Measurements from ENCODE around the gene GIPR.

Gene GIPR

GRCh38 chr19:45692187-45693105, 24.4 kb downstream of the GIPR start, which contains the start of gene QPCTL (continued):
- TF ChIP-seq ZNF354C (tag by site-specific recombination; IDR thresholded peaks at IDR 0.05; ENCODE audit: borderline replicate concordance, low read depth) (no peak), ZNF341 (tag by site-specific recombination; IDR thresholded peaks at IDR 0.05; ENCODE audit: low read depth) (no peak), ZNF555 (tag by site-specific recombination; conservative IDR thresholded peaks at IDR 0.05) (no peak), ZXDB (tag by site-specific recombination; IDR thresholded peaks at IDR 0.05) (peak; percentile 75), KLF16 (tag by site-specific recombination; IDR thresholded peaks at IDR 0.05) (peak; percentile 77), ZFHX2 (tag by site-specific recombination; conservative IDR thresholded peaks at IDR 0.05) (0 out of 2 replicates have a peak, but pooled peaks have one; percentile 12), ZSCAN4 (tag by site-specific recombination; IDR thresholded peaks at IDR 0.05) (peak; percentile 17; the same call in 1 of the 2 replicates), ZNF658 (tag by site-specific recombination; IDR thresholded peaks at IDR 0.05) (no peak), ZNF843 (tag by site-specific recombination; IDR thresholded peaks at IDR 0.05) (no peak)

- Histone ChIP-seq H3K36me3 (ENCODE audit: control insufficient read depth in 2 of 2, insufficient read depth in 1 of 2, low read length in 2 of 2) (peaks cover 31 to 49% of the 10 kb centered on the region in 2 experiments; a peak in 2 of 3 replicates), H3K27ac (ENCODE audit: extremely low read depth, low read depth, low read length) (peak overlapping the region; percentile 82)
- TF ChIP-seq ZNF692 (tag by site-specific recombination; IDR thresholded peaks at IDR 0.05): peak; percentile 84
- no peak for TF ChIP-seq ZSCAN18 (tag by site-specific recombination; IDR thresholded peaks at IDR 0.05)
- peak; percentile 69 for TF ChIP-seq ZNF76 (tag by site-specific recombination; IDR thresholded peaks at IDR 0.05; ENCODE audit: borderline replicate concordance, low read depth)
- TF ChIP-seq IKZF3 (tag by site-specific recombination; IDR thresholded peaks at IDR 0.05): peak; percentile 96
- TF ChIP-seq YY2 (tag by site-specific recombination; IDR thresholded peaks at IDR 0.05): no peak
- peak; percentile 66; the same call in 1 of the 2 replicates for TF ChIP-seq ZNF660 (tag by site-specific recombination; IDR thresholded peaks at IDR 0.05)
- TF ChIP-seq ZNF404 (tag by site-specific recombination; IDR thresholded peaks at IDR 0.05): no peak
- TF ChIP-seq ZNF639 (tag by site-specific recombination; IDR thresholded peaks at IDR 0.05): no peak
- peak; percentile 58; the same call in 1 of the 2 replicates for TF ChIP-seq ZSCAN30 (tag by site-specific recombination; IDR thresholded peaks at IDR 0.05)
- TF ChIP-seq ZNF549 (tag by site-specific recombination; IDR thresholded peaks at IDR 0.05): no peak
- no peak for TF ChIP-seq ZFP41 (tag by site-specific recombination; IDR thresholded peaks at IDR 0.05; ENCODE audit: borderline replicate concordance)
- TF ChIP-seq ZBTB44 (tag by site-specific recombination; IDR thresholded peaks at IDR 0.05): no peak
- no peak for TF ChIP-seq ZNF24 (tag by site-specific recombination; IDR thresholded peaks at IDR 0.05)
- TF ChIP-seq ZNF704 (tag by site-specific recombination; IDR thresholded peaks at IDR 0.05): no peak
- 0 out of 2 replicates have a peak, but pooled peaks have one; percentile 39 for TF ChIP-seq ZEB2 (tag by site-specific recombination; IDR thresholded peaks at IDR 0.05)
- TF ChIP-seq GLIS1 (tag by site-specific recombination; IDR thresholded peaks at IDR 0.05): peak; percentile 39; the same call in 1 of the 2 replicates
- TF ChIP-seq ZNF510 (tag by site-specific recombination; IDR thresholded peaks at IDR 0.05; ENCODE audit: insufficient replicate concordance): no peak
Observed at GRCh38 chr19:45693106-45693788, 25.2 kb downstream of the GIPR start.

More at GRCh38 chr19:45693106-45693788, 25.2 kb downstream of the GIPR start:
- POLR2A ChIA-PET: interaction anchor here (0.6 to 9.9 kb wide), 17 partner anchors 8 to 124 kb away, joined by 3 to 111 read pairs (median 7); partner anchors contain the start of genes FBXO46 and SIX5
- no peaks in the 10 kb centered on the region for H3K9me3 ChIP-seq (ENCODE audit: control insufficient read depth, insufficient read depth, low read depth, low read length)
- peak overlapping the region; percentile 82 for H3K4me3 ChIP-seq (ENCODE audit: low read depth, low read length)
- no peaks in the 10 kb centered on the region; the same call in 1 of the 2 replicates for H3K4me1 ChIP-seq (ENCODE audit: control insufficient read depth, insufficient read depth, low read length)
- CTCF ChIA-PET: interaction anchor here (0.5 to 9.8 kb wide), 41 partner anchors 8 to 1456 kb away, joined by 3 to 121 read pairs (median 5); partner anchors contain the start of genes FBXO46 and SIX5
